ENCODE data around the gene TOX2. TPM values are rescaled to one million over a fixed set of nuclear protein-coding genes. Genes with fewer than 3 reads are reported as not detected.

TOX2 gene
- total RNA-seq, 2 donors from 2014 or later, result 0.73 to 1.6 TPM

DNA sequence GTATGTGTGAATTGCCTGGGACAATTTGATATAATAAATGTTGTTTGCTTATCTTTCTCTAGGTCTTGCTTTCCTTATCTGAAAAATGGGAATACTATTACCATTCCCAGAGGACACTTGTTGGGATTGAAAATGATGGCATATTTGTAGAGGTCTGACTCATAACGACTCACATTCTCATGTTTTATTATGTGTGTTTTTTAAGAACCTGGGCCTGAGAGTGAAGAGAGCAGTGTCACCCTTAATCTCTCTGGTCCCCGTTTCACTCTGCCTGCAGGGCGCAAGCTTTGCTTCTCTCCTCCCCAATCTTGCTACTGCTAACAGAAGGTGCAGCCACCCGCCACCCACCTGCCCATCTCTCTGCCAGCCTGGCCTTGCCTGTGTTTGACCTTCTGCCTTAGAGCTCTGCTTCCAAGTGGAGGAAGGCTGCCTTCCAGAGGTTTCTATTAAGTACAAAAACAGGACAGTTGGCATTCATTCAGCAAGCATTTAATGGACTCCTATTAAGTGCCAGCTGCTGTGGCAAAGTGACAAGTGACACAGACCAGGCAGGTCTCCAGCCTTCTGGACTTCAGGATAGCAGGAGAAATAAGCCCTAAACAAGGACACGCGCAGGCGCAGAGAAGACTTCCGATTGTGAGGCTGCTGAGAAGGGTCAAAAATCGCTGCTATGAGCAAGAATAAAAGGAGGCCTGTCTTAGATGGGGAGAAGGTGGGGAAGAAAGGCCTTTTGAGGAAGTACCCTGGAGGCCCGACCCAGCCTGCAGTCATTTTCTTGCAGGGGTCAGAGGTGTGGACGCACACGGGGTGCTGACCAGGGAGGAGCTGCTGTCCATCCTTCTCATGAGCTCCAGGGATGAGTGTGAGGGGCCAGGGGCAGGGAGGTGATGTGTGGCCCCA, 159.8 kb downstream of the TOX2 start:
- ATAC-seq (peak; percentile 77 to 90), DNase-seq (peak; percentile 56)
- intact Hi-C loops (cut with DNase I), result no loop called here

DNA sequence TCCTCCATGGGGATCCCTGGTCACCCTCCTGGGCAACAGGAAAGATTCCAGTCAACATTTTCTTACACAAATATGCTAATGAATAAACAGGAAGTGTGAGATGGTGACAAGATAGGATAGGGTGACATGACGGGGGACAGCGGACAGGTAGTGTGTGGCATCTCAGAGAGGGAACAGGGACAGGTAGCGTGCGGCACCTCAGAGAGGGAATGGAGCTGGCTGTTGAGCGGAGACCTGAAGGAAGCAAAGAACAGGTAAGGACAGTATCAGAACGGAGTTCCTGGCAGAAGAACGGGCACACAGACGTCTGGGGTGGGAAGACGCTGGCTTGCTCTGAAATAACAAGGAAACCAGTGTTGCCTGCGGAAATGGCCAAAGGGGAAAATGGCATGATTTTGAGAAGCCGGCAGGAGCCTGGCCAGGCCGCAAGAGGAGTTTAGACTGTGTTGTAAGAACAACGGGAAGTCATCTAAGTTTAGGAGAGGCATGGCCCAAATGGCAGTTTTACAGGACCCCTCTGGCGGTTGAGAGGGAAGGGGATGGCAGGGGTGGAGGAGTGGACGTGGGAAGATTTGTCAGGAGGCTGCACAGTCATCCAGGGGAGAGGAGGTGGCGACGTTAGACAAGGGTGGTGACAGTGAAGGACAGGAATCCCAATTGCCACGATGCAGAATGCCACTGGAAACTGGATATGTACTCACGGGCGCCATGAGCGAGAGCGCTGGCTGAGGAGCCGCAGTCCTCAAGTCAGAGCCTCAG, 160.7 kb downstream of the TOX2 start:
- ATAC-seq (no peak), DNase-seq (no peak)
- intact Hi-C loops (cut with DNase I), result no loop called here

DNA sequence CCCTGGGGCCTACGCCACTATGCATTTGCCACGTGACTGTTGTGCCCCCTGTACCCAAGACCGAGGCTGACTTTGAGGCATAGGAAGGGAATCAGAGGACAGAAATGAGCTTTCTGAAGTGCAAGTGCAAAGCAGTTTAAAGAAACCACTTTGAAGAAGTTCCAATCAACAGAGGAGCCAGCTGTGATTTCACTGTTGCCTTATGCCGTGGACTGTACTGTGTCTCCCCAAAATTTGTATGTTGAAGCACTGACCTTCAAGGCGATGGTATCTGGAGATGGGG, 161.2 kb downstream of the TOX2 start:
- intact Hi-C loops (cut with DNase I), result no loop called here
- DNase-seq (no peak), ATAC-seq (no peak)

DNA sequence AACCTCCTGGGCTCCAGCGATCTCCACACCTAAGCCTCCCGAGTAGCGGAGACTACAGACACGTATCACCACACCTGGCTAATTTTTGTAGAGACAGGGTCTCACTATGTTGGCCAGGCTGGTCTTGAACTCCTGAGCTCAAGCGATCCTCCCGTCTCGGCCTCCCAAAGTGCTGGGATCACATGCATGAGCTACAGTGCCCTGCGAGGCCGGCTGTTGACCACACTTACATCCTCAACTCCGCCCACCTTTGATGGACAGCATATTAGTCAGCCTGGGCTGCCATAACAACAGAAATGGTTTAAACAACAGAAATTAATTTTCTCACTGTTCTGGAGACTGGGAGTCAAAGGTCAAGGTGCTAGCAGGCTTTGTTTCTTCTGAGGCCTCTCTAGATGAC, 164.6 kb downstream of the TOX2 start:
- ATAC-seq, result no peak
- DNase-seq, result no peak
- intact Hi-C loops (cut with DNase I), result no loop called here

DNA sequence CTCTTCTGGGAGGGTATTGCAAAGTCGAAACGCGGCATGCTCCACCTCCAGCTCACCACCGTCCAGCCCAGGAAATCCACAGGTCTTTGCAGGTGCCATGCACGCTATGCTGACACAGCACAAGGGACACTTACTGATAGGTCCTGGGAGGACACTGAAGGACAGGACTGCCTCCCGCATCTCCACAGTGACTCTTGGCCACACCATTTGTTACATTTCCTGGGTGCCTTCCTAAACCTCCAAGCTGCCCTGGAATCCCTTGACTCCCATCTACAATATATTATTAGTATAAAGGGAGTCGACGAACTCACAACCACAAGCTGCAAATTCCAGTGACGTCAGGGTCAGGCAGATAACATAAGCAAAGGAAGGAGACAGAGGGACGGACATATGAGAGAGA, 165.4 kb downstream of the TOX2 start:
- ATAC-seq (no peak), DNase-seq (no peak)
- intact Hi-C loops (cut with DNase I), result loop anchor here (1.0 to 5.0 kb wide), 3 partner anchors 328 to 633 kb away; no protein-coding TSS in a partner anchor

DNA sequence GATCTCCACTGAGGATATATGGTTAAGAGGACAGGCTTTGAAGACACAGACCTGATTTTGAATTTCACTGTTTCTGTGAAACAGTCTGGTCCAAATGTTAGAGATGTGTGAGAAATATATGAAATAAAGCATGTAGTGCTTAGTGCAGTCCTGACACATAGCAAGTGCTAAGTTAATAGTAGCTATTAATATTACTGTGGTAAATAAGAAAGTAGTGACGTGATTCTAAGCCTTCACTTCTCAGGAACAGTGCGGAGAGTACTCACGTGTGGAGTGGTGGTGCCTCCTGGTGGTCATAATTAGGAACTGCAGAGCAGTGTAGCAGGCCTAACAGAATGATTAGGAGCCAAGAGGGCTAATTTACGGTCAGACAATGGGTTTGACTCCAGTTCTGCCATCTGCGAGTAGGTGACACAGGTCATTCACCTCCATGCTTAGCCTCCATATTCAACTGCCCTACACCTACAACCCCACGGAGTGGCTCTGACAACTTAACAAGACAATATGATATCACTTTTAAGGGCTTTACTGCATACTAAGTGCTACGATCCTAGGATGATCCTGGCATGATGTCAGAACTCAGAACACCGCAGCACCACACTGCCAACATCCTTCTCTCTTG, 166.1 kb downstream of the TOX2 start:
- peak; percentile 64 for DNase-seq
- peak; percentile 82 to 88 for ATAC-seq
- intact Hi-C loops (cut with DNase I), result loop anchor here (1.0 to 5.0 kb wide), 3 partner anchors 328 to 633 kb away; no protein-coding TSS in a partner anchor

DNA sequence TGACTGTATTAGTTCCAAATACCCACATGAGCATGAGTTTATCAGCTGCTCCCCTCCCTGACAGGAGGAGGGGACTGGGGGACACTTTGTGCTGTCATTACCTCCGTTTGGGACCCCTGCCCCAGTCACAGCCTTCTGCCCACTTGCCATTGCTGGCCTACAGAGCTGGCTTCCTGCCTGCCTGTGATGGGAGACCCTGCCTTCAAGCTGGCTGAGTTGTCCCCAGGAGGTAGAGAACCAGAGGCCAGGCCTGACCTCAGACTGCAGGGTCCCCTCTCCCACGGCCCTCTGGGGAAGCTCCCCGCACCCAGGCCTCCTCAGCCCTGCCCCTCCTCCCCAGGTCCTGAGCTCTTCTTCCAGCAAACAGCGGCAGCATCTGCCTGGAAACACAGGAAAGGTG, 166.8 kb downstream of the TOX2 start:
- no peak for DNase-seq
- intact Hi-C loops (cut with DNase I), result loop anchor here (5.0 kb wide), 2 partner anchors 329 to 634 kb away; no protein-coding TSS in a partner anchor
- no peak for ATAC-seq

DNA sequence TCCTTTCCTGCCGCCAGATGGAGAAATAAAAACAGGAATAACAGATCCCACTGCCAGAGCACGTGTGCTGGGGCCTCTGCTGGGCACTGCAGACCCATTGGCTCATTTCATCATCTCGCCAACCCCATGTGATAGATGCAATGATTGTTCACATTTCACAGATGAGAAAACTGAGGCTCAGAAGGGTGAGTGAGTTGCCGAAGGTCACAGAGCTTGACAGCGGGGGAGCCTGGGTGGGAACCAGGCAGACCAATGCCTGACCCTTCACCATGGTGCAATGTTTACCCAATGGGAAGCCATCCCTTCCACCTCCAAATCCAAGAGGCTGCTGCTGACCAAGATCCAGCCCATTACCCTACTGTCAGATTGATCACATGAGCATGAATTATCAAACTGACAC, 167.2 kb downstream of the TOX2 start:
- DNase-seq, result no peak
- intact Hi-C loops (cut with DNase I), result loop anchor here (5.0 kb wide), 2 partner anchors 330 to 635 kb away; no protein-coding TSS in a partner anchor
- ATAC-seq, result no peak

DNA sequence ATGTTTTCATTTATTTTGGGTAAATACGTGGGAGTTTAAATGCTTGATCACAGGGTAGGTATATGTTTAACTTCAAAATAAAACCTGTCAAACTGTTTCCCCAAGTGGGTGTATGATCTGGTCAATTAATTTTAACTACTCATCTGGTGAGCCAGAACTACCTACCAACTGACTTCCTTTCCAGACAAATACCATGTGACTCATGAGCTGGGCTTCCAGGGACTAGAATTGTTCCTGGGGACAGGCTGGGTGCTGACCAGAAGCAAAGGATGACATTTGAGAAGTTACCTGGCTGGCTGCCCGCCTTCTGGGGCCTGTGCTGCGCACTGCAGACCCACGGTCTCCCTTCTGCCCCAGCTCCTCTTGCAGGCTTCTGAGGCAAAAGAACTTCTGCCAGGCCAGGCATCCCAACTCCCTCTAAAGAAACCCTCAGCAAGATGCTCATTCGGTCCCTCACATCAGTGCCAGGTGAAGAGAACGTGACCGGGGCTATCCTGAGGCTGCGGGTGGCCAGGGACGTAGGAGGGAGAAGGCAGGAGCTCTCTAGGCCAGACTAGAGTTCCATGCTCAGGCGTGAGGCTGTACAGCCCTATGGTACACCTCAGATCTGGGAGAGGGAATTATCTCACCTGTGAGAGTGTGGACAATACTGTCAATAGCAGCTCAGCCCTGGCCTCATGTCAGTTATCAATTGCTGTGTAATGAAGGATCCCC, 168.7 kb downstream of the TOX2 start:
- DNase-seq, result peak; percentile 69
- intact Hi-C loops (cut with DNase I), result loop anchor here (5.0 kb wide), 2 partner anchors 331 to 636 kb away; no protein-coding TSS in a partner anchor
- peak; percentile 70 to 75 for ATAC-seq

DNA sequence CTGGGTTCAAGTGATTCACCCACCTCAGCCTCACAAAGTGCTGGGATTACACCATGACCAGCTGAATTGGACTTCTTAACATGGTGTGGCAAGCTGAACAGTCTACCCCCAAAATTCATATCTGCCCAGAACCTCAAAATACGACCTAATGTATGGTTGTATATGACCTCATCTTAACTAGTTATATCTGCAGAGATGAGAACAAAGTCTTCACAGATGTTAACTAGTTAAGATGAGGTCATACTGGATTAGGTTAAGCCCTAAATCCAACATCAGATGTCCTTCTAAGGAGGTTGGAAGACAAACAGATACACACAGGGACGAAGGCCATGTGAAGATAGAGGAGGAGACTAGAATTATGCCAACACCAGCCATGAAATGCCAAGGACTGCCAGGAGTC, 169.8 kb downstream of the TOX2 start:
- intact Hi-C loops (cut with DNase I), result loop anchor here (5.0 kb wide), 2 partner anchors 332 to 637 kb away; no protein-coding TSS in a partner anchor
- ATAC-seq (no peak), DNase-seq (no peak)

DNA sequence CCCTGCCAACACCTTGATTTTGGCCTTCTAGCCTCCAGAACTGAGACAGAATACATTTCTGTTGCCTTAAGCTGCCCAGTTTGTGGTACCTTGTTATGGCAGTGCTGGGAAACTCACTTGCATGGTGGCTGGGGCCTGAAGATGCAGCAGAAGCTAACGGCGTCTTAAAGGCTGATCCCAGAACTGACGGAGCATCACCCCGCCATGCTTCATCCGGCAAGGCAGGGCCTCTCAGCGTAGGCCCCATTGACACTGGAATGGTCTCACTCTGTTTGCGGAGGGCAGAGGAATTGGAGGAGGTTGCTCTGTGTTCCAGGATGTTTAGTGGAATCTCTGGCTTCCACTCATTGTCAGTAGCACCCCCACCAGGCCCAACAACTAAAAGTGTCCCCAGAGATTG, 170.2 kb downstream of the TOX2 start:
- DNase-seq (no peak), ATAC-seq (no peak)
- intact Hi-C loops (cut with DNase I), result loop anchor here (5.0 kb wide), 2 partner anchors 333 to 638 kb away; no protein-coding TSS in a partner anchor

DNA sequence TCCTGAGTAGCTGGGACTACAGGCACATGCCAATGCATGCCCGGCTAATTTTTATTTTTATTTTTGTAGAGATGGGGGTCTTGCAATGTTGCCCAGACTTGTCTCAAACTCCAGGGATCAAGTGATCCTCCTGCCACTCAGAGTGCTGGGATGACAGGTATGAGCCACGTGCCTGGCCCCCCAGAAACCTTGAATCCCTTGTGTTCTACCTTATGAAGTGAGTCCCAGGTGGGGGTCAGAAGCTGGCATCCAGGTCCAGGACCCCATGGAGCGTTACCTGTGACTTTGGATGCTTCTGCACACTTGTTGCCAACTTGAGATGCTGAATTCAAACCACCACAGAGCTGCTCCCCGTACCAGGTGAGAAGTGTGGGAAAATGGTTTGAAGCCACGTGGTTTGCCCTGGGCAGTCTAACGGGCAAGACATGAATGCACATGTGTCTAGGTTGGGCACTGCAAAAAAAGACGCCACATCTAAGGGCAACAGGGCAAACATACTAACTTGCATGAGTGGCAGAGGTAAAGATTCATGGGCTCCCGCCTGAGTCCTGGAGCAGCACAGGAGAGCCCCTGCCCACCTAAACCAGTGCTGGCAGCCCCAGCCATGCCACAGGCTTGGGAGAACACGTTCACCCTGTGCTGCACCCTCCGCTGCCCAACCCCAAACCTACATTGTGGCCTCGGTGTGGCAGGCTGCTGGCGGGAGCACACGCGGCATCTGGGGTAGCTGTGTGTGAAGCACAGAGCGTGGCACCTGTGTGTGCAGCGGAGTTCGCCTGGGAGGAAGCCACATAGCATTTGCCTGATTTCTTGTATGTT, 171.2 kb downstream of the TOX2 start:
- intact Hi-C loops (cut with DNase I), result no loop called here
- DNase-seq (no peak), ATAC-seq (no peak)

DNA sequence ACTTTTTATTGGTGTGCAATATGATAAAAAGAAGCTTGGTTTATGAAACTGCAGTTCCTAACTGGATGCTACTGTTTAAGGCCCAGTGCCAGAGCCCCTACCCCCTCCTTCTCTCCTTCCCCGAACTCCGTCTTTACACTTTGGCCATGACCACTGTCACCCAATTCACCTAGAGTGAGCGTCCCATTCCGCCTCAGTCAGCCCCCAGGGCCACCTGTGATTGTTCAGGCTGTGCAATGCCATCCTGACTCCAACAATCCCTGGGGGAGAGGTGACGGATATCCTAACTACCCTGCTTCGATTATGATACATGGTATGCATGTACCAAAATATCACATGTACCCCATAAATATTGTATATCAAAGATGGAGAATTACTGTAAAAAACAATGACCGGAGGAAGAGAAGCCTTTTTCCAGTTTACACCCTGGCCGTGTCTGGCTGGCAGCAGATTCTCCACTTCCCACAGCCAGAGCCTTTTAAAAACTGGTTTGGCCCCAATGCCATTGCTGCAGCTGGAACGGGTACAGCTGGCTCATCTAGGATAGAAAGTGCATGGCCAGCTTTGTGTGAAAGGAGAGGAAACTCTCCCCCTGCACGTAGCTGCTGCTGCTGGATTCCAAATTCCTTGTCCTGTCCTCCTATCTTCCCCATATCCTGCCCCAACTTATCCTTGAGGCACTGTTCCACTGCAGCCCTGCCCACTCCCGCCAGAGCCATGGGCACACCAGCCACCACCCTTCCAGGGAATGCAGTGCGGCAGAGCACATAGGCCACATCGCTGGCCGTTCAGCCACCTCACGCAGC, 172.6 kb downstream of the TOX2 start:
- intact Hi-C loops (cut with DNase I), result no loop called here
- DNase-seq (no peak), ATAC-seq (peak in 1 of 2 donors; percentile 35)

DNA sequence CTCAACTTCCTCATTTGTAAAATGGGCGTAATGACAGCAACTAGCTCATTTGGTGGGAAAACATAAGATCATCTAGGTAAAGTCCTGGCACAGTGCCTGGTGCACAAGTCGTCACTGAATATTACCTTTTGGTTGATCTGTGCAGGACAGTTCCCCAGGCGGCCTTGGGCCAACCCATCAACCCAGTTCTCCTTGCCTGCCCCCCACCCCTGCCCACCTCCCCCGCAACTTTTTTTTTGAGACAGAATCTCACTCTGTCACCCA, 173.1 kb downstream of the TOX2 start:
- ATAC-seq (no peak), DNase-seq (no peak)
- intact Hi-C loops (cut with DNase I), result no loop called here

DNA sequence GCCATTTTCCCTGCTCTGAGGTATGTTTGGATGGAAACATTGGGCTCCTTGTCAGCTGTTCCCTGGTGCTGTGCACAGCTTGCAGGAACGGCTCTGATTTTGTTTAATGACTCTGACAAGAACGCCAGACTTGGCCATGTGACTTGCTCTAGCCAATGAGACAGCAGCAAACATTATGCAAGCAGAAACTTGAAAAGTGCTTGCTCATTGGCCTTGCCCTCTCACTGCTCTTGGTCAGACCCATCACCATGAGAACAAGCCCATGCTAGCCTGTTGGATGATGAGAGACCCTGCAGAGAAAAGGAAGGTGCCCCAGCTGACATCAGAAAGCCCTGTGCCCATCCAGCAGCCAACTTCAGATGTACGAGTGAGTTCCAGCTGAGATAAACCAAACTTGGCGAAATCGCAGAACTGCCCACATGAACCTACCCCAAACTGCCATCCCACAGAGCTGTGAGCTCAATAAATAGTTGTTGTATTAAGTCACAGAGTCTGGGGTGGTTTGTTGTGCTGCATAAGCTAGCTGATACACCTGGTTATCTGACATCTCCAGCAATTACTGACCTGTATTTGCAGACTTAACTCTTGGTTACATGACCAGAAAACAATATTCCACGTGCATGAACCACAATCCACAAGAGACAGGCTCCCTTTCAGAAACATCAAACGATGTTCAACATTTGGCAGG, 175.5 kb downstream of the TOX2 start:
- ATAC-seq, result peak; percentile 14 to 44
- intact Hi-C loops (cut with DNase I), result no loop called here

DNA sequence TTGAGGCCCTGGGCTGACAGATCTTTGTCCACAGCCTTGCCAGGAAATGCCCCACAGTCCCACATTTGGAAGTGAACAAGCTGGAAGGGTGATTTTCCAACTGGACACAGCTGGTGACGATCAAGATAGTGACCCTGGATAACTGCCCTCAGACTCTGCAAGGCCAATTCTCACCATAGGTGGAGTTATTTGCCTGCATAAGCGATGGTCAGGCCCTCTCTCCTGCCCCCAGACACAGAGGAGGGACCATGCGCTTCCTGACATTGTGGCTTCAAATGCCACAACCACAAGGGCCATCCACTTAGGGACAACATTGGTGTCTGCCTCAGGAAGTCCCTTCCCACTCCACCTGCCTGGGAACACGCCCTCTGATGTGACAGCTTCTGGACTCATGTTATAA, 176.4 kb downstream of the TOX2 start:
- intact Hi-C loops (cut with DNase I), result no loop called here
- ATAC-seq (no peak), DNase-seq (no peak)

More for the DNA sequence above, 175.5 kb downstream of the TOX2 start:
- DNase-seq, result no peak

DNA sequence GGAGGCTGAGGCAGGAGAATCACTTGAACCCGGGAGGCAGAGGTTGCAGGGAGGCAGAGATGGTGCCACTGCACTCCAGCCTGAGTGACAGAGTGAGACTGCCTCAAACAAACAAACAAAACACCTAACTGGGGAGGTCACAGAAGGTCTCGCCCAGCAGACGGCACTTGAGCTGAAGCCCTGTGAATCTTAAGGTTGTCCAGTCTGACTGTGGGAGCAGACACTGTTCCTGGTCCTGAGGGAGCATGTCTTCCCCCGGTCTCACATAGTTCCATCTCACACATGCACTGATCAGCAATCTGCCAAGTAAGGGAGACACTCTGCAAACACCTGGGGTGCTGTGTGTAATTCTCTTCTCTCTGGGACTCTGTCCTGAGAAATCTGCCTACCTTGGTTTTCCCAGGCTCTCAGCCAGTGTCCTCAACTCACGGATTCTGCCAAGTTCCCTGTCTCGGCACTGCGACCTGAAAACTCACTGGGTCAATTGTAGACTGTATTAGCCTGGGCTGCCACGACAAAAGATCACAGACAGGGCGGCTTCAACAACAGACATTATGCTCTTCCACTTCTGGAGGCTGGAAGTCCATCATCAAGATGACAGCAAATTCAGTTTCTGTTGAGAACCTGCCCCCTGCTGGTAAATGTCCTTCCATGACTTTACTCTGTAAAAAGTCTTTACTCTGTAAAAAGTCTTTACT, 178.0 kb downstream of the TOX2 start:
- ATAC-seq (no peak), DNase-seq (no peak)
- intact Hi-C loops (cut with DNase I), result no loop called here
